ENCODE data around the gene DNMT3L.
"Not testable (repeated sequence)": the region's sequence is repeated elsewhere in the genome, so short reads cannot be mapped to it uniquely, and the experiment has no call there.

Gene DNMT3L

GRCh38 chr21:44260791-44261631, 686 bp downstream of the DNMT3L start:
- no peak overlapping the region for H3K27ac ChIP-seq
- TF ChIP-seq, protein P1, sequence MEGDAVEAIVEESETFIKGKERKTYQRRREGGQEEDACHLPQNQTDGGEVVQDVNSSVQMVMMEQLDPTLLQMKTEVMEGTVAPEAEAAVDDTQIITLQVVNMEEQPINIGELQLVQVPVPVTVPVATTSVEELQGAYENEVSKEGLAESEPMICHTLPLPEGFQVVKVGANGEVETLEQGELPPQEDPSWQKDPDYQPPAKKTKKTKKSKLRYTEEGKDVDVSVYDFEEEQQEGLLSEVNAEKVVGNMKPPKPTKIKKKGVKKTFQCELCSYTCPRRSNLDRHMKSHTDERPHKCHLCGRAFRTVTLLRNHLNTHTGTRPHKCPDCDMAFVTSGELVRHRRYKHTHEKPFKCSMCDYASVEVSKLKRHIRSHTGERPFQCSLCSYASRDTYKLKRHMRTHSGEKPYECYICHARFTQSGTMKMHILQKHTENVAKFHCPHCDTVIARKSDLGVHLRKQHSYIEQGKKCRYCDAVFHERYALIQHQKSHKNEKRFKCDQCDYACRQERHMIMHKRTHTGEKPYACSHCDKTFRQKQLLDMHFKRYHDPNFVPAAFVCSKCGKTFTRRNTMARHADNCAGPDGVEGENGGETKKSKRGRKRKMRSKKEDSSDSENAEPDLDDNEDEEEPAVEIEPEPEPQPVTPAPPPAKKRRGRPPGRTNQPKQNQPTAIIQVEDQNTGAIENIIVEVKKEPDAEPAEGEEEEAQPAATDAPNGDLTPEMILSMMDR (conservative IDR thresholded peaks at IDR 0.05), result no peak
- TF ChIP-seq ZFX (IDR thresholded peaks at IDR 0.05), result no peak

GRCh38 chr21:44260066-44260465, 1.6 kb downstream of the DNMT3L start:
- TF ChIP-seq, protein P1 (conservative IDR thresholded peaks at IDR 0.05), result no peak
- H3K27ac ChIP-seq, result no peak overlapping the region

- no peak overlapping the region for H3K27ac ChIP-seq
- TF ChIP-seq, protein P1 (conservative IDR thresholded peaks at IDR 0.05), result no peak
- no peak for TF ChIP-seq ZFX (IDR thresholded peaks at IDR 0.05)
Observed at GRCh38 chr21:44259082-44259705, 2.5 kb downstream of the DNMT3L start.

- no peak for TF ChIP-seq ZFX (IDR thresholded peaks at IDR 0.05)
- TF ChIP-seq, protein P1 (conservative IDR thresholded peaks at IDR 0.05), result no peak
- no peak overlapping the region for H3K27ac ChIP-seq
Observed at GRCh38 chr21:44258056-44258725, 3.5 kb downstream of the DNMT3L start.

GRCh38 chr21:44255511-44255981, 6.2 kb downstream of the DNMT3L start:
- TF ChIP-seq, protein P1 (conservative IDR thresholded peaks at IDR 0.05), result no peak
- no peak for TF ChIP-seq ZFX (IDR thresholded peaks at IDR 0.05)
- H3K27ac ChIP-seq, result no peak overlapping the region

GRCh38 chr21:44253832-44254710, 7.6 kb downstream of the DNMT3L start:
- H3K27ac ChIP-seq, result no peak overlapping the region
- TF ChIP-seq, protein P1 (conservative IDR thresholded peaks at IDR 0.05), result no peak
- no peak for TF ChIP-seq ZFX (IDR thresholded peaks at IDR 0.05)

DNA sequence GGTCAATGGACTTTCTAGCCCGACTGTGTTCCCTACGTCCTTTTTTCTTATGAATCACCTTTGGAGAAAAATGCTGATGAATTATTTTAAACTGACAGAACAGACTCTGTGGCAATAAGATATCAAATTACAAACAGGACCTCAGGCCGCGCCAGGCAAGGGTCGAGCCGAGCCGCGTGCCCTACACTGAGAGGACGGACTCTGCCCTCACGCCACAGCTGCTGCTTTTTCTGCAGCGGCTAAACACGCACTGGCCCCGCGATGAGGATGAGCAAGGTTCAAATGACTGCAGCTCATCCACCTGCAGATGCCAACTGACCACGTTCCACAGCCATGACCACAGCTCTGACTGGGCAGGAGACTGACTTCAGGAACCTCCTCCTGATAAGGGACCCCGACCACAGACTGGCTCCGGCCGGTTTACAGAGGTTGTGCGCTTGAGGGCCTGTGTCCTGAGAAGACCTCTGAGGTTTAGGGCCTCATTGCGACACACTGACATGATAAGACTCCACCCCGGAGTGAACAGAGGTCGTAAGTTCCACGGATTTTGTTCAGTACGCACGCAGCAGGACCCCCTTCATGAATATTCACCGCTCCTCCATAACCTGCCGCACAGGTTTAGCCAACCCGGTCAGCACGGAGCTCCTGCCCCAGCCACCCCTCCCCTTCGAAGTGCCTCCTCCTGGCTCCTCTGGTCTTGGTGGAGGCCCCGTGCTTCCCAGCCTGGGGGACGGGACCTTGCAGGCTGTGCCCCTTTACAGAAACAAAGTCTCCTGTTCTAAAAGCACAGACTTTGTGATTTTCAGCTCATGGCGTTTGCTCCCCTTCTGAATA, 12.3 kb downstream of the DNMT3L start:
- H3K27ac ChIP-seq, result not testable (repeated sequence)

- not testable (repeated sequence) for H3K27ac ChIP-seq
Observed at GRCh38 chr21:44247904-44248303, 13.8 kb downstream of the DNMT3L start.

GRCh38 chr21:44243980-44244379, 17.7 kb downstream of the DNMT3L start:
- not testable (repeated sequence) for H3K27ac ChIP-seq

DNA sequence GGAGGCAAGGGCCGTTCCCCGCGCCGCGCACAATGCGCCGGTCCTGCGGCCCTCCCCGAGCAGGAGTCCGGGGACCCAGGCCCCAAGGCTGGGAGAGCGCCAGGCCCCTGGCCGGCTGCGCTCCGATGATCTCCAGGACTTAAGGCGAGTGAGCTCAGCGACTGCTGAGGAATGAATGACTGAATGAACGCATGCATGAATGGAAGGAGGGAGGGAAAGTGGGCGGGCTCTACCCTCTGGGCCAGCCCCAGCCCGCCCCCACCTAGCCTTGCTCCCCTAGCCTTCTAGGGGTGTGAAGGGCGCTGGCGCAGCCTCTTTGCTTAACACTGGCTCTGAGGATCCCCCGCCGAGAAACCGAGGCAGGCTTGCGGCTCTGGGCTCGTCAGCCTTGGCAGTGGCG, 20.4 kb downstream of the DNMT3L start:
- H3K27ac ChIP-seq, result not testable (repeated sequence)

All from C4-2B (cell line).